ENCODE data around the gene TGFB1I1. TPM values are rescaled to one million over a fixed set of nuclear protein-coding genes. Genes with fewer than 3 reads are reported as not detected.

Gene TGFB1I1
- polyA plus RNA-seq, 1 donor from 2014 or later, result 0.38 TPM

DNA sequence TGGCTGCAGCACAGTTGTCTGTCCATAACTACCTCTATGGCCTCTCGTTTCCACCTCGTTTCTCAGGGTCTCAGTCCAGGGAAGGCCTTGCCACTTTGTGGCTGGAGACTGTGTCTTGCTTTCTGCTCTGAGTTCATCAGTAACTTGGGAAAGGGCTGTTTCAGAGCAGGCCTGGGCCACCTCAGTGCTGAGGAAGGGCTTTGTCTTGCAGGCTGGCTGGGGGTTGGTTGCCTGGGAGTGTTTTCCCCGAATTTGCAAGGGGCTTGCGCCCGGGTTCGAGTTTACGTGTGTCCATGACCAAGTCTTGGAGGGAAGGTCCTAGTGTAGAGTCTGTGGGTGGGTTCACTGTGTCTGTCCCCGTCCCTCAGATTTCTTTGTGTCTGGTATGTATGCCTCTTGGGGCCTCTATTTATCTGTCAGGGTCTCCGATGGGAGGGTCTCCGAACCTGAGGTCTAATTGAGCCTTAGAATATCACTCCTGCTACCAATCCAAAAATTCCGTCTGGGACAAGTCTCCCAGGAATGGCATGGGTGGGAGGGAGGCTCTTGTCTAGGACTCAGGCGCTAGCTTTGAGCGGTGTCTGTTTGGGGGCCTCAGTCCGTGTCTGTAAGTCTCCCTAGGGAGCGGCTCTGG lies 594 bp upstream of the TGFB1I1 start:
- Histone ChIP-seq H4K20me1 (ENCODE audit: insufficient read depth) (no peaks in the 10 kb centered on the region), H3K27me3 (ENCODE audit: insufficient read depth, low read depth, low read length) (peaks cover 52% of the 10 kb centered on the region), H3K9ac (ENCODE audit: low read length) (no peak overlapping the region), H3F3A (ENCODE audit: insufficient read depth, low read length, poor library complexity, severe bottlenecking) (no peaks in the 10 kb centered on the region), H3K9me2 (ENCODE audit: insufficient read depth, low read length) (no peaks in the 10 kb centered on the region), H3K27ac (ENCODE audit: low read length) (no peak overlapping the region), H2AFZ (ENCODE audit: low read depth, low read length) (no peak overlapping the region), H3K4me3 (ENCODE audit: low read length) (peak overlapping the region; percentile 57), H3K4me2 (ENCODE audit: low read length) (no peak overlapping the region), H3K36me3 (ENCODE audit: insufficient read depth, low read length) (no peaks in the 10 kb centered on the region), H3K9me3 (ENCODE audit: low read length) (no peaks in the 10 kb centered on the region), H3K79me2 (replicated peaks; ENCODE audit: insufficient read depth, low read length) (no peaks in the 10 kb centered on the region)
- TF ChIP-seq TAF1 (IDR thresholded peaks at IDR 0.05; ENCODE audit: low read depth) (no peak), SMC3 (conservative IDR thresholded peaks at IDR 0.05; ENCODE audit: poor library complexity) (no peak), CTCF (IDR thresholded peaks at IDR 0.05; ENCODE audit: poor library complexity, severe bottlenecking) (no peak), MXI1 (conservative IDR thresholded peaks at IDR 0.05; ENCODE audit: poor library complexity, severe bottlenecking) (no peak), RAD21 (conservative IDR thresholded peaks at IDR 0.05) (no peak), POLR2AphosphoS5 (IDR thresholded peaks at IDR 0.05) (no peak), EP300 (conservative IDR thresholded peaks at IDR 0.05; ENCODE audit: poor library complexity, severe bottlenecking) (no peak), EZH2 (IDR thresholded peaks at IDR 0.05; ENCODE audit: borderline replicate concordance, insufficient read depth, low read length, poor library complexity, severe bottlenecking) (no peak), REST (IDR thresholded peaks at IDR 0.05; ENCODE audit: borderline replicate concordance) (no peak)

DNA sequence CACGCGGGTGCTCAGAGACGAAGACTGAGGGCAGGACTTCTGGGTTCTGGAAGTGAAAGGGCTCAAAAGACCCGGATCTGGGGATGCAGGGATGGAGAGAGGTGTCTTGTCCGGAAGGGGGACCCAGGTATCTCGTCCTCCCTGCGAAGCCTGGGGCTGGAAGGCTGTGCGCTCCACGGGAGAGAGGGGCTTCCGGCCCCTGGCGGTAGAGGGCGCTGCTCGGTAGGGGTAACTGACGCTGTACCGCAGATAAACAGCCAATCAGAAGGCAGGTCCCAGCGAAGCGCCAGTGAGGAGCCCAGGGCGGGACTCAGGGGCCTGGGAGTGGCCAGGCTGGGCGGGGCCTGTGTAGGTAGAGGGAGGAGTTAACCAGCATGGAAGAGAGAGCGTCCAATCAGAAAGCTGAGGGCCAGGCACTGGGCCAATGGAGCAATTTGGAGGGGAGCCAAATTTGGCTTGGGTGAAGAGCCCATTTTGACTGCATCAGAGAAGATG lies 804 bp downstream of the TGFB1I1 start:
- Histone ChIP-seq H3K4me3 (ENCODE audit: low read length) (no peak overlapping the region), H3K36me3 (ENCODE audit: insufficient read depth, low read length) (no peaks in the 10 kb centered on the region), H3K9me3 (ENCODE audit: low read length) (no peaks in the 10 kb centered on the region), H3F3A (ENCODE audit: insufficient read depth, low read length, poor library complexity, severe bottlenecking) (no peaks in the 10 kb centered on the region), H3K9ac (ENCODE audit: low read length) (no peak overlapping the region), H3K4me2 (ENCODE audit: low read length) (no peak overlapping the region), H3K27me3 (ENCODE audit: insufficient read depth, low read depth, low read length) (peaks cover 65% of the 10 kb centered on the region), H3K79me2 (replicated peaks; ENCODE audit: insufficient read depth, low read length) (no peaks in the 10 kb centered on the region), H3K9me2 (ENCODE audit: insufficient read depth, low read length) (no peaks in the 10 kb centered on the region), H2AFZ (ENCODE audit: low read depth, low read length) (no peak overlapping the region), H4K20me1 (ENCODE audit: insufficient read depth) (no peaks in the 10 kb centered on the region), H3K27ac (ENCODE audit: low read length) (no peak overlapping the region)
- TF ChIP-seq EP300 (conservative IDR thresholded peaks at IDR 0.05; ENCODE audit: poor library complexity, severe bottlenecking), result no peak
- no peak for TF ChIP-seq MXI1 (conservative IDR thresholded peaks at IDR 0.05; ENCODE audit: poor library complexity, severe bottlenecking)
